H9 (cell line): Measurements from ENCODE around the gene FOXC2. TPM values are rescaled to one million over a fixed set of nuclear protein-coding genes. Genes with fewer than 3 reads are reported as not detected.

Experiments used
- DNase-seq: peaks from one replicate; pipeline ENCODE4 v3.0.0-alpha.2; 2017
- H2AFZ ChIP-seq: one replicate; pipeline ENCODE4 v1.6.1; 2013; ENCODE audit warnings: mild to moderate bottlenecking, low read length, control low read depth, moderate library complexity
- H2AK5ac ChIP-seq: 2 replicates; pipeline ENCODE4 v1.6.1; 2013; ENCODE audit warnings: low read length, control low read depth, mixed read lengths; ENCODE audit not compliant: insufficient read length
- H2BK120ac ChIP-seq: one replicate; pipeline ENCODE4 v1.6.1; 2013; ENCODE audit warnings: low read depth, mild to moderate bottlenecking, low read length, control low read depth, inconsistent platforms; ENCODE audit not compliant: poor library complexity, severe bottlenecking
- H2BK12ac ChIP-seq: 2 replicates; pipeline ENCODE4 v1.6.1; 2013; ENCODE audit warnings: low read length, control low read depth, mixed read lengths, low read depth; ENCODE audit not compliant: insufficient read length
- H2BK15ac ChIP-seq: 2 replicates; pipeline ENCODE4 v1.6.1; 2013; ENCODE audit warnings: low read depth, low read length, control low read depth
- H2BK20ac ChIP-seq: one replicate; pipeline ENCODE4 v1.6.1; 2013; ENCODE audit warnings: low read depth, mild to moderate bottlenecking, low read length, control low read depth, inconsistent platforms; ENCODE audit not compliant: poor library complexity, severe bottlenecking
- H2BK5ac ChIP-seq: 2 replicates; pipeline ENCODE4 v1.6.1; 2013; ENCODE audit warnings: low read length, control low read depth, mixed read lengths; ENCODE audit not compliant: insufficient read length
- H3K14ac ChIP-seq: 2 replicates; pipeline ENCODE4 v1.6.1; 2013; ENCODE audit warnings: low read length, control low read depth; ENCODE audit not compliant: insufficient read depth
- H3K18ac ChIP-seq: 2 replicates; pipeline ENCODE4 v1.6.1; 2013; ENCODE audit warnings: low read depth, mild to moderate bottlenecking, mixed read lengths, low read length, control low read depth; ENCODE audit not compliant: insufficient read length
- H3K23ac ChIP-seq: 2 replicates; pipeline ENCODE4 v1.6.1; 2013; ENCODE audit warnings: low read length, control low read depth, mixed read lengths, low read depth; ENCODE audit not compliant: insufficient read length
- H3K23me2 ChIP-seq: 2 replicates; pipeline ENCODE4 v1.6.1; 2013; ENCODE audit warnings: low read depth, mild to moderate bottlenecking, mixed read lengths, low read length, control low read depth; ENCODE audit not compliant: insufficient read length, poor library complexity, severe bottlenecking
- H3K27ac ChIP-seq: 2 replicates; pipeline ENCODE4 v1.5.1; 2013; ENCODE audit warnings: low read length, control low read depth, mixed read lengths, low read depth; ENCODE audit not compliant: insufficient read length
- H3K27me3 ChIP-seq: 2 replicates; pipeline ENCODE4 v1.6.1; 2013; ENCODE audit warnings: low read length, control low read depth, inconsistent platforms; ENCODE audit not compliant: insufficient read depth
- H3K4ac ChIP-seq: 2 replicates; pipeline ENCODE4 v1.6.1; 2013; ENCODE audit warnings: low read depth, mild to moderate bottlenecking, control low read depth, inconsistent platforms, low read length, moderate library complexity
- H3K4me1 ChIP-seq: 2 replicates; pipeline ENCODE4 v1.6.1; 2013; ENCODE audit warnings: low read length, control low read depth, inconsistent platforms; ENCODE audit not compliant: insufficient read depth
- H3K4me2 ChIP-seq: 2 replicates; pipeline ENCODE4 v1.6.1; 2013; ENCODE audit warnings: low read length, control low read depth, mixed read lengths; ENCODE audit not compliant: insufficient read length, insufficient read depth
- H3K56ac ChIP-seq: 2 replicates; pipeline ENCODE4 v1.6.1; 2013; ENCODE audit warnings: low read depth, mild to moderate bottlenecking, mixed read lengths, low read length, control low read depth; ENCODE audit not compliant: insufficient read length
- H3K79me1 ChIP-seq: 2 replicates; pipeline ENCODE4 v1.6.1; 2013; ENCODE audit warnings: low read depth, mild to moderate bottlenecking, moderate library complexity, low read length, control low read depth, inconsistent platforms; ENCODE audit not compliant: insufficient read depth, poor library complexity, severe bottlenecking
- H3K79me2 ChIP-seq: 2 replicates; pipeline ENCODE4 v1.6.1; 2013; ENCODE audit warnings: low read length, control low read depth, inconsistent platforms; ENCODE audit not compliant: insufficient read depth
- H3K9ac ChIP-seq: 2 replicates; pipeline ENCODE4 v1.6.1; 2013; ENCODE audit warnings: low read length, control low read depth, mixed read lengths; ENCODE audit not compliant: insufficient read length; ENCODE audit errors: extremely low read depth
- H3K9me3 ChIP-seq: one replicate; pipeline ENCODE4 v1.6.1; 2013; ENCODE audit warnings: low read depth, low read length, inconsistent platforms; ENCODE audit not compliant: control insufficient read depth
- H3T11ph ChIP-seq: one replicate; pipeline ENCODE4 v1.6.1; 2013; ENCODE audit warnings: mild to moderate bottlenecking, low read length, control low read depth, inconsistent platforms
- H4K20me1 ChIP-seq: one replicate; pipeline ENCODE4 v1.6.1; 2013; ENCODE audit not compliant: control insufficient read depth, insufficient read length, insufficient read depth
- H4K5ac ChIP-seq: 2 replicates; pipeline ENCODE4 v1.6.1; 2013; ENCODE audit warnings: low read depth, mild to moderate bottlenecking, mixed read lengths, low read length, control low read depth; ENCODE audit not compliant: insufficient read length
- H4K8ac ChIP-seq: replicated peaks from 2 replicates; pipeline ENCODE4 v1.6.1; 2013; ENCODE audit warnings: low read length, control low read depth, mixed read lengths, low read depth; ENCODE audit not compliant: insufficient read length
- H4K91ac ChIP-seq: 2 replicates; pipeline ENCODE4 v1.6.1; 2013; ENCODE audit warnings: low read depth, mild to moderate bottlenecking, moderate library complexity, mixed read lengths, low read length, control low read depth; ENCODE audit not compliant: insufficient read length
- H3K27ac Mint-ChIP-seq, 3 experiments: 2 replicates in 2 of 3; 3 replicates in 1 of 3; pipeline ENCODE4 v1.8.0; 2020 to 2021; ENCODE audit warnings: mixed read lengths in 3 of 3, mild to moderate bottlenecking in 1 of 3, moderate library complexity in 1 of 3
- H3K27me3 Mint-ChIP-seq: 2 replicates; pipeline ENCODE4 v1.8.0; 2021; ENCODE audit warnings: low read depth, mild to moderate bottlenecking, moderate library complexity, mixed read lengths
- H3K36me3 Mint-ChIP-seq, 3 experiments: 2 replicates in 2 of 3; 3 replicates in 1 of 3; pipeline ENCODE4 v1.8.0; 2020 to 2021; ENCODE audit warnings: low read depth in 3 of 3, mixed read lengths in 3 of 3; ENCODE audit not compliant: insufficient read depth in 1 of 3
- H3K4me1 Mint-ChIP-seq, 2 experiments: 2 replicates each; pipeline ENCODE4 v1.8.0; 2020; ENCODE audit warnings: mixed read lengths in 2 of 2
- H3K4me3 Mint-ChIP-seq, 2 experiments: 2 replicates in 1 of 2; 3 replicates in 1 of 2; pipeline ENCODE4 v1.8.0; 2020 to 2021; ENCODE audit warnings: mild to moderate bottlenecking in 2 of 2, mixed read lengths in 2 of 2, moderate library complexity in 1 of 2
- H3K9me3 Mint-ChIP-seq, 2 experiments: 2 replicates in 1 of 2; 3 replicates in 1 of 2; pipeline ENCODE4 v1.8.0; 2020; ENCODE audit warnings: mild to moderate bottlenecking in 2 of 2, mixed read lengths in 2 of 2, moderate library complexity in 1 of 2
- CTCF ChIP-seq: fragments of 200-600 bp; sonication (generic); conservative IDR thresholded peaks from 3 replicates; pipeline ENCODE4 v1.8.0; 2021; ENCODE audit warnings: antibody characterized with exemption, mild to moderate bottlenecking
- WGBS: extraction: QIAGEN DNeasy Blood & Tissue Kit; methylation state at CpG from one replicate; pipeline ENCODE4 v1.1.7; 2013; ENCODE audit warnings: missing lambda C conversion rate, low lambda C conversion rate, mixed read lengths; ENCODE audit not compliant: insufficient read length; ENCODE audit errors: extremely low coverage; 5-methylcytosine and 5-hydroxymethylcytosine counted together
- total RNA-seq: library from RNA; stranded (reverse); gene quantifications from 2 replicates; pipeline ENCODE4 v1.2.1, GENCODE V29; 2021

FOXC2 gene
- total RNA-seq, 1 experiment from 2014 or later = not detected

- Histone ChIP-seq H3K4ac (no peak overlapping the region), H3K9me3 (no peaks in the 10 kb centered on the region), H2BK20ac (no peak overlapping the region), H4K20me1 (no peaks in the 10 kb centered on the region), H2BK12ac (no peak overlapping the region), H3T11ph (no peak overlapping the region), H4K91ac (no peak overlapping the region), H2BK120ac (no peak overlapping the region), H2BK15ac (no peak overlapping the region), H3K14ac (no peak overlapping the region), H4K5ac (no peak overlapping the region), H3K23me2 (no peaks in the 10 kb centered on the region), H3K56ac (no peak overlapping the region), H3K27me3 (peaks cover 37% of the 10 kb centered on the region), H2AK5ac (no peak overlapping the region), H3K23ac (no peak overlapping the region), H3K79me1 (no peaks in the 10 kb centered on the region), H3K9ac (no peak overlapping the region), H3K4me1 (no peaks in the 10 kb centered on the region), H4K8ac (no peak overlapping the region), H3K18ac (no peak overlapping the region), H2AFZ (no peak overlapping the region), H3K4me2 (no peak overlapping the region), H3K79me2 (no peaks in the 10 kb centered on the region), H2BK5ac (no peak overlapping the region), H3K27ac (no peak overlapping the region)
- Mint-ChIP-seq H3K9me3 (peaks cover 0 to 7% of the 10 kb centered on the region in 2 experiments; a peak in 1 of 5 replicates), H3K27ac (no peak overlapping the region), H3K36me3 (no peaks in the 10 kb centered on the region), H3K27me3 (peaks cover 80% of the 10 kb centered on the region), H3K4me3 (peak overlapping the region in 1 of 2 experiments; percentile 22; a peak in 2 of 5 replicates), H3K4me1 (peaks cover 5 to 18% of the 10 kb centered on the region in 2 experiments; a peak in 3 of 4 replicates)
- WGBS = no CpG with 5 or more reads among the region's 31 CpGs
- peak; percentile 73 for DNase-seq
- peak; percentile 94 for TF ChIP-seq CTCF
These were observed 46.8 kb upstream of the FOXC2 start for GRCh38 chr16:86519649-86520316.
